GM21447 (cell line): Measurements from ENCODE around the gene DHRS11.

ENCODE experiments used
- ATAC-seq: cut with Tn5 transposase; IDR thresholded peaks from one replicate; pipeline ENCODE4 v1.9.1; 2021; ENCODE audit not compliant: unreplicated experiment

Gene DHRS11

GRCh38 chr17:36613155-36613554 is 21.5 kb downstream of the DHRS11 start:
- no peak for ATAC-seq

- ATAC-seq: no peak
Observed at GRCh38 chr17:36614081-36614480, 22.4 kb downstream of the DHRS11 start.

DNA sequence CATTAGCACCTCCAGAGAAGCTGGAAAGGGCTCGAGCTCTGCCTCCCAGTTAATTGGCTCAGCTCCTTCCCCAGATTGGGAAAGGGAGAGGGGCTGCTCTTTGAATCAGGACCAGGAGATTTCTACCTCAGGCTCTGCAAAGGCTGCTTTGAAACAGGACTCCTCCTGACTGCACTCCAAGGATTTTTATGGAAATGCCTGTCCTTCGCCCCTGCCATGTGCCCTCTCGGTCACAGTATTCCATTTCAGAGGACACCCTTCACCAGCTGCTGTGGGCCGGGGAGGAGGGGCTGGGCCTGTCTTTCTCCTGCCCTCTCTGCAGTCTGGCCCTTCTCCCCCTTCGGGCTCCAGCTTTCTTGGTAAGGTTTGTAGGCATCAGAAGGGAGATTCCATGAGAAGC is 23.3 kb downstream of the DHRS11 start:
- ATAC-seq: no peak

GRCh38 chr17:36616061-36617029 is 24.7 kb downstream of the DHRS11 start:
- no peak for ATAC-seq

DNA sequence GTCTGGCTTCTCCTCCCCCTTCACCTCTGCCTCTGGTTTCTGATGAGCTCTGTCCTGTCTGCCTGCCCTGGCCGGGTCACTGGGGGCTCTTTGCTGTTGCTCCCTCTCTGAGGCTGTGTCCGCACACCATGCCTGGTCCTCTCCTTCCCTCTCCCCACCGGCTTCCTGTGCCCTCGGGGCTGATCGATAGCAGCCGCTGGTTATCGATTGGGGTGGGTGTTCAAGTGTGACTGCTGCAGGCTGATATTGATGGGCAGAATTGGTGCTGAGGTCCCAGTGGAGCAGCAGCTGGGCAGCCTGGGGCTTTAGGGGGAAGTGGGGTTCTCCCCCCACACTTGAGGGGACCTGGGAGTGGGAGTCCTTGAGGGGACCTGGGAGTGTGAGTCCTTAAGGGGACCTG is 26.1 kb downstream of the DHRS11 start:
- ATAC-seq: no peak

DNA sequence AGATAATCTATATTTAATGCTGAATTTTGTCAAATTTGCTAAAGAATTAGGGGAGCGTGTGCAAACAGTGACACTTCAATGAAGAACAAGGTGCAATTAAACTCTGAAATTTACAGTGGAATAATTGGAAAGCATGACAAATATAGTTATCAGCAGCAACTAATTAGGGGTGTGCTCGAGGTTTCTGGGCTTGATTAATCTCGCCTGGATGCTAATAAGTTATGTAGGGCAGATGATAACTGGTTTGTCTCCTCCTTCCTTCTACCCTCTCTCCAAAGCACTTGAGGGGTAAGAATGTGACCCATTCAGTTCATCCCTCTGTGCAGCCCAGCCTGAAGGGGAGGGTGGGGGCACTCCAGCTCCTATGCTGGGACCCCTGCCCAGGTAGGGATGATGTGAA is 31.6 kb downstream of the DHRS11 start:
- no peak for ATAC-seq

DNA sequence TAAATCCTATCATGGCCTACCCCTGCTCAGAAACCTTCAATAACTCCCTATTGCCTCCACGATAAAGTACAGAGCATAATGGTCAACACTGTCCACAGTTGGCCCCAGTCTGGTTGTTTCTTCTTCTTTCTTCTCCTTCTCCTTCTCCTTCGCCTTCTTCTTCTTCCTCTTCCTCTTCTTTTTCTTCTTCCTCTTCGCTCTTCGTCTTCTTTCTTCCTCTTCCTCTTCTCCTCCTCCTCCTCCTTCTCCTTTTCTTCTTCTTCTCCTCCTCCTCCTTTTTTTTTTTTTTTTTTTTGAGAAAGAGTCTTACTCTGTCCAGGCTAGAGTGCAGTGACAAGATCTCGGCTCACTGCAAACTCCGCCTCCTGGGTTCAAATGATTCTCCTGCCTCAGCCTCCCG is 33.5 kb downstream of the DHRS11 start:
- ATAC-seq: no peak

DNA sequence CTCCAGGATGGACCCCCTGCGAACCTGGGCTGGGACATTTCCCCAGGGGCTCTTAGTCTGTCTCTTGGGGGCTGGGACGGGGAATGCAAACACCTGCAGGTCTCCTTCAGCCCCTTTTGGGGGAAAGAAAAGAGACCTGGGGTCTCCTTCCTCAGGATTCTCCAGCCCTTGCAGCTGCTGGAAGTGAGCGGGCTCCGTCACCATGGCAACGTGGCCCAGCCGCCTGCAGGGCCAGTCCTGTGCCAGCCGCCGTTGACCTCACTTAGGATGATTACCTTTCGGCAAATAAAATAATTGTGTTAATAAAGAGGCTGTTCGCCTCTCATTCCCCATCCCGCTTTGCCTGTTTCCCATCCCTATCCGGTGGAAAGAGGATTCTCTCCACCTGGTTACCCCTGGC is 35.4 kb downstream of the DHRS11 start:
- ATAC-seq: no peak

GRCh38 chr17:36628576-36628975 is 36.9 kb downstream of the DHRS11 start:
- no peak for ATAC-seq

DNA sequence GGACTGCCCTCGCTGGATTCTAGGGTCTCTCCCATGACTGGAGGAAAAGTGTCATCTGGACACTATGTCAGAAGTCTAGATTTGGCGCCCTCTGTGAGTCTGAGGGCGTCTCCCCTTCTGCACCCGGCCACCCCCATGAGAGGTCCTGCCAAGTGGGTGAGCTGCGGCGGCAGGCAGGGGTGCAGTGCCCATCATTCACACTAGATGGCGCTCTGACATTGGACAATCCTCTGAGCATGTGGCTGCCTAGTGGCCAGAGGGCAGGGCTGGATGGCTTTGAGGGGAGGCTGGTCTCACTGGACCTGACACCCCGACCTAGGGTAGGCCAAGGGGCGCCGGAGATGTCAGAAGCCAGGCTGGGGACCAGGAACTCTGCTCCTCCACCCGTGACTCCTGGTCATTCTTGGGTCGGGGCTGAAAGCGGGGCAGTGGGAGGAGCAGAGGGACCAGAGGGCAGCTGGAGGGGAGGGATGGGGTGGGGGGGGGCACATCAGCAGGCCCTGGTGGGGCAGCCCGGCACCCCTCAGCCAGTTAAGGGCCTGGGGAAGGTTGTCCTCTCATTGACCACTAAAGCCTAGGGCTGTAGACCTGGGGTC is 37.7 kb downstream of the DHRS11 start:
- no peak for ATAC-seq

DNA sequence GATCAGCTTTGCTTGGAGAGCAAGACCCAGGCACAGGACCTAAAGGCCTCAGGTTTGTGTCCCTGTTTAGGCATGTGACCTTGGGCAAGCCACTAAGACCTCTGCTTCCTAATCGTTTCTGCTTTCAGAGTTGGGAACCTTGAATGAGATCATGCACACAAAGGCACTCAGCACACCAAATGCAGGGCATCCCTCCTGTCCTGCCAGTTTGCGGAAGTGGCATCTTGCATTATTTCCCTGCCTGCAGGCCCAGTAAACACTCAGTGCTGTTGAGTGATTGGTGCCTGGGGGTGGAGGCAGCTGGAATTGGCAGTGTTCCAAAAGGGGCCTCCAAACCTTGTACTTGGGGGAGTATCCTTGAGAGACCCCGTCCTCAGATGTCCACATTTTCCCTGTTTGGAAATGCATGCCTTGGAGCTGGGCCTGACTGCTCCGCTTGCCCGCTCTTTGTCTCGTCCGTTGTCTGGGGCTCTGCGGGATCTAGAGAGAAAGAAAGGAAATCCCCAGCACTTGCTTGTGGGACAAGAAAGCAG is 38.4 kb downstream of the DHRS11 start:
- ATAC-seq: no peak

DNA sequence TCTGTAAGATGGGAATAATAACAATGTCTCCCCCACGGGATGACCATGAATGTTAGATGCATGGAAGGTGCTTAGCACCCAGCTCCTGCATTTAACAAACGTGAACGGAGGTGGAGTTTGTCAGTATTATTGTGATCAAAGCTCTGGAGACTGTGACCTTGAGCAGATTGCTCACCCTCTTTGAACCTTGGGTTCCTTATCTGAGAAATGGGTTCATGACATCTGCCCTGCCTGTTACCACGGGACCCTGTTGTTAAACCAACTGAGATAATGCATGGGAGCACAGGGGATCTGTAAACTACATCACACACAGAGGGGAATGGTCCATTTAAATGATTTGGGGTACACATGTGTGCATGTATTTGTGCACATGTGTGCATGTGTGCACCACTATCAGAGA is 39.3 kb downstream of the DHRS11 start:
- no peak for ATAC-seq

GRCh38 chr17:36632916-36633771 is 41.5 kb downstream of the DHRS11 start:
- ATAC-seq: no peak

- ATAC-seq: no peak
Observed at GRCh38 chr17:36640346-36640745, 48.7 kb downstream of the DHRS11 start.

- ATAC-seq: no peak
Observed at GRCh38 chr17:36640836-36641235, 49.2 kb downstream of the DHRS11 start.

- no peak for ATAC-seq
Observed at GRCh38 chr17:36641331-36641876, 49.7 kb downstream of the DHRS11 start.

DNA sequence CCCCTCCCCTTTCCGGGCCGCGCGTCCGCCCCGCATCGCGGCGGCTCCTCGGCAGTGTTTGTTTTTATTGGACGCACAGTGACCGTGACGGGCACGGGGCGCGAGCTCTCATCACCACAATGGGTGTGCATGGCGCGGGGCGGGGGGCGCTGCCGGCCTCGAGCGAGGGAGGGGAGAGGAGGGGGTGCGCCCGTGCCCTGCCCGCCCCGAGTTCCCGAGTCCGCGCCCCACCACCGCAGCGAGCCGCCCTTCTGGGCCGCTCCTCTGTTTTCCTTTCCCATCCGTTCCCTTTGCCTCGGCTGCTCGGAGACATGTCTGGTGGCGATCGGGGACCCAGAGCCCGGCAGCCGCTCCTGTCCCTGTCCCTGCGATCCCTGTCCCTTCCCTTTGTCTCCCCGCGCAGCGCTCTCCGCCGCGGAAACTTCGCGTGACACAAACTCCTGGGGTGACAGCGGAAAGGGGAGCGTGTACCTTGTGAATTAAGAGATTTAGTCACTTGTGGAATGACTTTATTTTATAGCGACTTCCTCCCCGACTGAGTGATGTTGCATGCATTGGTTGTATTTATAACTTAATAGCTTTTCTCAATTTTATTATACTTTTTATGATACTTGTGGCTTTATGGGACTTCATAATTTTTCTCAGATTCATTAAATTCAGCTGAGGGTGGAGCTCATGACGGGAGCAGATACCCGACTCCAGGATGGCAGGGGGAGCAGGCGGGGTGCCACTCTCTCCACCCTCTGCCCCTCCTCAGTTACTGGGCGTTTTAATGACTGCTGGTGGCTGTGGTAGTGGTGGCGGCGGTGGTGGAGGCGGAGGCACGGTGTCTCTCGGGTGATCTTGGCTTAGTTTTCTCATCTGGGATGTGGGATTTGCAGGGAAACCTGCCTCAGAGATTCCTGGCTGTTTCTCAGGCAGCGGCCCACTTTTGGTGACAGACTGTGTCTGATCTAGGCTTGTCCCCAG is 50.5 kb downstream of the DHRS11 start:
- ATAC-seq: no peak

- ATAC-seq: no peak
Observed at GRCh38 chr17:36643086-36643685, 51.5 kb downstream of the DHRS11 start.

- ATAC-seq: no peak
Observed at GRCh38 chr17:36645422-36645821, 53.7 kb downstream of the DHRS11 start.
